Midbrain (tissue), 1 donor: ENCODE measurements around the gene RNF168.
A peak's percentile ranks its signal among the peaks of the same experiment; 100 is the strongest.
"Not testable (repeated sequence)": the region's sequence is repeated elsewhere in the genome, so short reads cannot be mapped to it uniquely, and the experiment has no call there.

Experiments used
- DNase-seq: peaks from one replicate; lab custom pipeline; 2025; lab: John Stamatoyannopoulos, UW

Gene RNF168

GRCh38 chr3:196463804-196464203 is 39.8 kb downstream of the RNF168 start:
- DNase-seq = no peak

GRCh38 chr3:196463478-196463756 is 40.2 kb downstream of the RNF168 start:
- DNase-seq = no peak

GRCh38 chr3:196462680-196463477 is 40.7 kb downstream of the RNF168 start:
- DNase-seq = not testable (repeated sequence)

GRCh38 chr3:196458063-196458462 is 45.5 kb downstream of the RNF168 start:
- DNase-seq = no peak

GRCh38 chr3:196457470-196457869 is 46.1 kb downstream of the RNF168 start:
- not testable (repeated sequence) for DNase-seq

GRCh38 chr3:196454935-196455334 is 48.6 kb downstream of the RNF168 start:
- no peak for DNase-seq

GRCh38 chr3:196445391-196445790 is 58.2 kb downstream of the RNF168 start:
- DNase-seq = not testable (repeated sequence)

GRCh38 chr3:196444500-196444894 is 59.1 kb downstream of the RNF168 start:
- no peak for DNase-seq

GRCh38 chr3:196440696-196441095 is 62.9 kb downstream of the RNF168 start:
- no peak for DNase-seq

- no peak for DNase-seq
Measured at GRCh38 chr3:196440041-196440537, 63.5 kb downstream of the RNF168 start.

GRCh38 chr3:196432137-196432879 is 71.3 kb downstream of the RNF168 start, which contains the start of gene UBXN7:
Gene UBXN7, minus strand, starts transcription at chr3:196432427. Its CDS starts 28 bp downstream, at chr3:196432399.
- DNase-seq = peak; percentile 96

GRCh38 chr3:196431181-196432136 is 72.1 kb downstream of the RNF168 start:
- DNase-seq = peak; percentile 30

GRCh38 chr3:196428041-196428440 is 75.5 kb downstream of the RNF168 start:
- DNase-seq = no peak

GRCh38 chr3:196424421-196424820 is 79.1 kb downstream of the RNF168 start:
- not testable (repeated sequence) for DNase-seq

GRCh38 chr3:196423044-196423781 is 80.4 kb downstream of the RNF168 start:
- DNase-seq = no peak

GRCh38 chr3:196421668-196422067 is 81.9 kb downstream of the RNF168 start:
- DNase-seq = not testable (repeated sequence)

GRCh38 chr3:196419386-196419785 is 84.2 kb downstream of the RNF168 start:
- DNase-seq = no peak
